ENCODE measurements around the gene MAPKAPK2. TPM values are rescaled to one million over a fixed set of nuclear protein-coding genes. Genes with fewer than 3 reads are reported as not detected.

Gene MAPKAPK2
- total RNA-seq, 2 experiments from 2014 or later, result 53.5 to 57.8 TPM

Other genes with a start within 250 kb of the MAPKAPK2 start
- gene IKBKE, start 214.4 kb upstream of the MAPKAPK2 start, total RNA-seq, result 10 to 100 TPM; 18.7 to 19.8 TPM
- gene RASSF5, start 177.4 kb upstream of the MAPKAPK2 start, total RNA-seq, result 100 to 1,000 TPM; 223 to 226 TPM
- gene EIF2D, start 72.4 kb upstream of the MAPKAPK2 start, total RNA-seq, result 100 to 1,000 TPM; 112 to 113 TPM
- 1 to 10 TPM; 5.2 to 5.3 TPM for gene DYRK3, start 49.4 kb upstream of the MAPKAPK2 start, total RNA-seq
- gene IL19, start 85.9 kb downstream of the MAPKAPK2 start, total RNA-seq, result not detected
- not detected for gene IL10, start 87.6 kb downstream of the MAPKAPK2 start, total RNA-seq
- not detected for gene IL20, start 180.7 kb downstream of the MAPKAPK2 start, total RNA-seq
- gene IL24, start 212.5 kb downstream of the MAPKAPK2 start, total RNA-seq, result under 1 TPM; 0.54 to 0.72 TPM
- 10 to 100 TPM; 42.9 to 45.5 TPM for gene FCMR, start 237.0 kb downstream of the MAPKAPK2 start, total RNA-seq